ENCODE measurements around the gene CARD11. TPM values are rescaled to one million over a fixed set of nuclear protein-coding genes. Genes with fewer than 3 reads are reported as not detected.

Gene CARD11
- polyA plus RNA-seq, 1 experiment, result 1.2 TPM

DNA sequence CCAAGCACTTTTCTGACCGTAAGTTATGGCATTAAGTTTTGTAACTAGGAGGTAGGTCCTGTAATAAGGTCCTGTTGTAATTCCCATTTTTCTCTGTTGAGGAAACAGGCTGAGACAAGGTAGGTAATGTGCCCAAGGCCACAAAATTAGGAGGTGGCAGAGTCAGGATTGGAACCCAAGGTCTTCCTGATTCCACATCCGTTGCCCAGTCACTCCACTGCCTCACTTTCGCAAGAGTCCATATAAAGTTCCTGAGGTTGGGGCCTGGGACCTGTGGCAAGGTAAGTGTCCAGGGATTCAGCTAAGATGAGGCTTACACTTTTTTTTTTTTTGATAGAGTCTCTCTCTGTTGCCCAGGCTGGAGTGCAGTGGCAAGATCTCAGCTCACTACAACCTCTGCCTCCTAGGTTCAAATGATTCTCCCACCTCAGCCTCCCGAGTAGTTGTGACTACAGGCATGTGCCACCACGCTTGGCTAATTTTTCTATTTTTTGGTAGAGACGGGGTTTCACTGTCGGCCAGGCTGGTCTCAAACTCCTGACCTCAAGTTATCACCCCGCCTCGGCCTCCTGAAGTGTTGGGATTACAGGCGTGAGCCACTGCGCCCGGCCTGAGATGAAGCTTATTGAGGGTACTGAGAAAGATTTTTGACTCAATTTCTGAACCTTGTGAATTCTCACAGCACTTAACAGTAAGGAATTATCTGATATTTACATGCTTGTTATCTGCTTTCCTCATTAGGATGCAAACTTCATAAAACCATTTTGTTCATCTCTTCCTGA, 179.3 kb downstream of the CARD11 start:
- H3K4me3 ChIP-seq (ENCODE audit: low read depth, low read length), result no peak overlapping the region; the same call in 1 of the 2 replicates
- H3K27me3 ChIP-seq (ENCODE audit: control insufficient read depth, insufficient read depth, low read length), result no peaks in the 10 kb centered on the region
- H3K27ac ChIP-seq (ENCODE audit: low read depth, low read length), result peak overlapping the region; percentile 99
- ChIA-PET POLR2A (interaction anchor here (0.6 kb wide), 1 partner anchor 17 kb away, joined by 15 read pairs; no protein-coding TSS in a partner anchor), CTCF (interaction anchor here (0.6 to 3.3 kb wide), 37 partner anchors 8 to 1892 kb away, joined by 3 to 26 read pairs (median 4); no protein-coding TSS in a partner anchor)
- H3K9me3 ChIP-seq (ENCODE audit: control insufficient read depth, insufficient read depth, low read length), result no peaks in the 10 kb centered on the region
- no peak for TF ChIP-seq CTCF (IDR thresholded peaks at IDR 0.05; ENCODE audit: low read depth, low read length)
- no peak for DNase-seq (ENCODE audit: low read depth, low spot score)

GRCh38 chr7:2863461-2864066, 180.1 kb downstream of the CARD11 start:
- no peak for TF ChIP-seq CTCF (IDR thresholded peaks at IDR 0.05; ENCODE audit: low read depth, low read length)
- DNase-seq (ENCODE audit: low read depth, low spot score), result peak; percentile 84
- peak overlapping the region; percentile 99 for H3K27ac ChIP-seq (ENCODE audit: low read depth, low read length)
- H3K4me3 ChIP-seq (ENCODE audit: low read depth, low read length), result peak overlapping the region; percentile 27
- POLR2A ChIA-PET, result interaction anchor here (0.6 kb wide), 1 partner anchor 17 kb away, joined by 15 read pairs; no protein-coding TSS in a partner anchor
- H3K9me3 ChIP-seq (ENCODE audit: control insufficient read depth, insufficient read depth, low read length), result no peaks in the 10 kb centered on the region
- no peaks in the 10 kb centered on the region for H3K27me3 ChIP-seq (ENCODE audit: control insufficient read depth, insufficient read depth, low read length)
- CTCF ChIA-PET, result interaction anchor here (1.2 to 3.3 kb wide), 7 partner anchors 60 to 1768 kb away, joined by 3 to 26 read pairs (median 7); no protein-coding TSS in a partner anchor

GRCh38 chr7:2862831-2863361, 180.8 kb downstream of the CARD11 start:
- no peaks in the 10 kb centered on the region for H3K27me3 ChIP-seq (ENCODE audit: control insufficient read depth, insufficient read depth, low read length)
- ChIA-PET CTCF (no interaction called here), POLR2A (no interaction called here)
- DNase-seq (ENCODE audit: low read depth, low spot score), result peak; percentile 42
- no peaks in the 10 kb centered on the region for H3K9me3 ChIP-seq (ENCODE audit: control insufficient read depth, insufficient read depth, low read length)
- no peak overlapping the region for H3K4me3 ChIP-seq (ENCODE audit: low read depth, low read length)
- no peak for TF ChIP-seq CTCF (IDR thresholded peaks at IDR 0.05; ENCODE audit: low read depth, low read length)
- peak overlapping the region; percentile 99 for H3K27ac ChIP-seq (ENCODE audit: low read depth, low read length)

- H3K27ac ChIP-seq (ENCODE audit: low read depth, low read length), result no peak overlapping the region
- no peak for TF ChIP-seq CTCF (IDR thresholded peaks at IDR 0.05; ENCODE audit: low read depth, low read length)
- CTCF ChIA-PET, result no interaction called here
- DNase-seq (ENCODE audit: low read depth, low spot score), result no peak
- no peaks in the 10 kb centered on the region for H3K9me3 ChIP-seq (ENCODE audit: control insufficient read depth, insufficient read depth, low read length)
- H3K4me3 ChIP-seq (ENCODE audit: low read depth, low read length), result no peak overlapping the region
- no peaks in the 10 kb centered on the region for H3K27me3 ChIP-seq (ENCODE audit: control insufficient read depth, insufficient read depth, low read length)
- POLR2A ChIA-PET, result no interaction called here
These were observed 182.2 kb downstream of the CARD11 start for GRCh38 chr7:2861509-2861908.
